Measurements from ENCODE around the gene KIF26B. TPM values are rescaled to one million over a fixed set of nuclear protein-coding genes. Genes with fewer than 3 reads are reported as not detected.
"Not testable (repeated sequence)": the region's sequence is repeated elsewhere in the genome, so short reads cannot be mapped to it uniquely, and the experiment has no call there.

Gene KIF26B
- total and polyA plus RNA-seq, 4 donors: 10.9 to 37.1 (median 19.2) TPM

GRCh38 chr1:245311887-245312536, 157.2 kb downstream of the KIF26B start:
- WGBS (ENCODE audit: insufficient coverage): 91% methylated on average over 1 of the region's 8 CpGs
- peaks cover 13% of the 10 kb centered on the region for H3K4me1 ChIP-seq (ENCODE audit: control insufficient read depth, insufficient read depth, low read length)
- peak in 1 of 6 donors; percentile 90 for DNase-seq (ENCODE audit: low read depth in 4 of 6, low spot score in 6 of 6)
- no peaks in the 10 kb centered on the region for H3K9me3 ChIP-seq (ENCODE audit: control insufficient read depth, insufficient read depth, low read length)
- no peaks in the 10 kb centered on the region for H3K36me3 ChIP-seq (ENCODE audit: control insufficient read depth, insufficient read depth, low read length)
- no peaks in the 10 kb centered on the region for H3K27me3 ChIP-seq (ENCODE audit: control insufficient read depth, insufficient read depth, low read length)
- no peak overlapping the region for H3K4me3 ChIP-seq (ENCODE audit: low read depth, low read length)
- no peak overlapping the region for H3K27ac ChIP-seq (ENCODE audit: low read depth, low read length)

GRCh38 chr1:245313576-245313975, 158.8 kb downstream of the KIF26B start:
- 86% methylated on average over 9 of the region's 9 CpGs for WGBS (ENCODE audit: insufficient coverage)
- Histone ChIP-seq H3K4me3 (ENCODE audit: low read depth, low read length) (no peak overlapping the region), H3K9me3 (ENCODE audit: control insufficient read depth, insufficient read depth, low read length) (no peaks in the 10 kb centered on the region), H3K27ac (ENCODE audit: low read depth, low read length) (no peak overlapping the region), H3K36me3 (ENCODE audit: control insufficient read depth, insufficient read depth, low read length) (no peaks in the 10 kb centered on the region), H3K4me1 (ENCODE audit: control insufficient read depth, insufficient read depth, low read length) (peaks cover 18% of the 10 kb centered on the region), H3K27me3 (ENCODE audit: control insufficient read depth, insufficient read depth, low read length) (no peaks in the 10 kb centered on the region)
- DNase-seq (ENCODE audit: low read depth in 4 of 6, low spot score in 6 of 6): no peak

GRCh38 chr1:245316784-245317183, 162.0 kb downstream of the KIF26B start:
- H3K4me1 ChIP-seq (ENCODE audit: control insufficient read depth, insufficient read depth, low read length): peaks cover 7% of the 10 kb centered on the region
- H3K9me3 ChIP-seq (ENCODE audit: control insufficient read depth, insufficient read depth, low read length): no peaks in the 10 kb centered on the region
- no peak overlapping the region for H3K4me3 ChIP-seq (ENCODE audit: low read depth, low read length)
- no peaks in the 10 kb centered on the region for H3K27me3 ChIP-seq (ENCODE audit: control insufficient read depth, insufficient read depth, low read length)
- H3K36me3 ChIP-seq (ENCODE audit: control insufficient read depth, insufficient read depth, low read length): no peaks in the 10 kb centered on the region
- WGBS (ENCODE audit: insufficient coverage): 46% methylated on average over 4 of the region's 6 CpGs
- peak in 1 of 6 donors; percentile 77 for DNase-seq (ENCODE audit: low read depth in 4 of 6, low spot score in 6 of 6)
- H3K27ac ChIP-seq (ENCODE audit: low read depth, low read length): no peak overlapping the region

- Histone ChIP-seq H3K9me3 (ENCODE audit: control insufficient read depth, insufficient read depth, low read length) (no peaks in the 10 kb centered on the region), H3K4me1 (ENCODE audit: control insufficient read depth, insufficient read depth, low read length) (peaks cover 5% of the 10 kb centered on the region), H3K27ac (ENCODE audit: low read depth, low read length) (no peak overlapping the region), H3K36me3 (ENCODE audit: control insufficient read depth, insufficient read depth, low read length) (no peaks in the 10 kb centered on the region), H3K4me3 (ENCODE audit: low read depth, low read length) (no peak overlapping the region), H3K27me3 (ENCODE audit: control insufficient read depth, insufficient read depth, low read length) (no peaks in the 10 kb centered on the region)
- peak in 2 of 6 donors; percentile 20 to 78 for DNase-seq (ENCODE audit: low read depth in 4 of 6, low spot score in 6 of 6)
- WGBS (ENCODE audit: insufficient coverage): 80% methylated on average over 1 of the region's 5 CpGs
Measured at GRCh38 chr1:245317217-245317616, 162.4 kb downstream of the KIF26B start.

- H3K36me3 ChIP-seq (ENCODE audit: control insufficient read depth, insufficient read depth, low read length): no peaks in the 10 kb centered on the region
- no peaks in the 10 kb centered on the region for H3K27me3 ChIP-seq (ENCODE audit: control insufficient read depth, insufficient read depth, low read length)
- H3K27ac ChIP-seq (ENCODE audit: low read depth, low read length): no peak overlapping the region
- peak in 1 of 6 donors; percentile 57 for DNase-seq (ENCODE audit: low read depth in 4 of 6, low spot score in 6 of 6)
- 80% methylated on average over 1 of the region's 4 CpGs for WGBS (ENCODE audit: insufficient coverage)
- no peaks in the 10 kb centered on the region for H3K9me3 ChIP-seq (ENCODE audit: control insufficient read depth, insufficient read depth, low read length)
- peaks cover 5% of the 10 kb centered on the region for H3K4me1 ChIP-seq (ENCODE audit: control insufficient read depth, insufficient read depth, low read length)
- no peak overlapping the region for H3K4me3 ChIP-seq (ENCODE audit: low read depth, low read length)
Measured at GRCh38 chr1:245319094-245319493, 164.3 kb downstream of the KIF26B start.

GRCh38 chr1:245322673-245323072, 167.9 kb downstream of the KIF26B start:
- Histone ChIP-seq H3K4me3 (ENCODE audit: low read depth, low read length) (no peak overlapping the region), H3K36me3 (ENCODE audit: control insufficient read depth, insufficient read depth, low read length) (no peaks in the 10 kb centered on the region), H3K27me3 (ENCODE audit: control insufficient read depth, insufficient read depth, low read length) (no peaks in the 10 kb centered on the region), H3K9me3 (ENCODE audit: control insufficient read depth, insufficient read depth, low read length) (no peaks in the 10 kb centered on the region), H3K27ac (ENCODE audit: low read depth, low read length) (no peak overlapping the region), H3K4me1 (ENCODE audit: control insufficient read depth, insufficient read depth, low read length) (peaks cover under 1% of the 10 kb centered on the region)
- no CpG with 5 or more reads among the region's 4 CpGs for WGBS (ENCODE audit: insufficient coverage)
- no peak for DNase-seq (ENCODE audit: low read depth in 4 of 6, low spot score in 6 of 6)

GRCh38 chr1:245323765-245324164, 169.0 kb downstream of the KIF26B start:
- 94% methylated on average over 2 of the region's 2 CpGs for WGBS (ENCODE audit: insufficient coverage)
- not testable (repeated sequence) for H3K9me3 ChIP-seq (ENCODE audit: control insufficient read depth, insufficient read depth, low read length); H3K27me3 ChIP-seq (ENCODE audit: control insufficient read depth, insufficient read depth, low read length); DNase-seq (ENCODE audit: low read depth in 4 of 6, low spot score in 6 of 6); H3K4me1 ChIP-seq (ENCODE audit: control insufficient read depth, insufficient read depth, low read length); H3K4me3 ChIP-seq (ENCODE audit: low read depth, low read length); H3K27ac ChIP-seq (ENCODE audit: low read depth, low read length); H3K36me3 ChIP-seq (ENCODE audit: control insufficient read depth, insufficient read depth, low read length)

- peak in 1 of 6 donors; percentile 18 for DNase-seq (ENCODE audit: low read depth in 4 of 6, low spot score in 6 of 6)
- H3K27me3 ChIP-seq (ENCODE audit: control insufficient read depth, insufficient read depth, low read length): no peaks in the 10 kb centered on the region
Measured at GRCh38 chr1:245325922-245326795, 171.4 kb downstream of the KIF26B start.

GRCh38 chr1:245327360-245327759, 172.6 kb downstream of the KIF26B start:
- Histone ChIP-seq H3K27me3 (ENCODE audit: control insufficient read depth, insufficient read depth, low read length) (no peaks in the 10 kb centered on the region), H3K9me3 (ENCODE audit: control insufficient read depth, insufficient read depth, low read length) (no peaks in the 10 kb centered on the region), H3K36me3 (ENCODE audit: control insufficient read depth, insufficient read depth, low read length) (no peaks in the 10 kb centered on the region), H3K27ac (ENCODE audit: low read depth, low read length) (no peak overlapping the region), H3K4me3 (ENCODE audit: low read depth, low read length) (no peak overlapping the region), H3K4me1 (ENCODE audit: control insufficient read depth, insufficient read depth, low read length) (no peaks in the 10 kb centered on the region)
- WGBS (ENCODE audit: insufficient coverage): no CpG with 5 or more reads among the region's 3 CpGs
- no peak for DNase-seq (ENCODE audit: low read depth in 4 of 6, low spot score in 6 of 6)

More at GRCh38 chr1:245325922-245326795, 171.4 kb downstream of the KIF26B start:
- no peaks in the 10 kb centered on the region for H3K36me3 ChIP-seq (ENCODE audit: control insufficient read depth, insufficient read depth, low read length)
- WGBS (ENCODE audit: insufficient coverage): 51% methylated on average over 9 of the region's 16 CpGs
- no peaks in the 10 kb centered on the region for H3K4me1 ChIP-seq (ENCODE audit: control insufficient read depth, insufficient read depth, low read length)
- H3K9me3 ChIP-seq (ENCODE audit: control insufficient read depth, insufficient read depth, low read length): no peaks in the 10 kb centered on the region
- H3K27ac ChIP-seq (ENCODE audit: low read depth, low read length): no peak overlapping the region
- no peak overlapping the region for H3K4me3 ChIP-seq (ENCODE audit: low read depth, low read length)

All from spinal cord (tissue), 10 donors.